Neural crest cell (in vitro differentiated cells): ENCODE data around the gene CCDC27. TPM values are rescaled to one million over a fixed set of nuclear protein-coding genes. Genes with fewer than 3 reads are reported as not detected.
"Not testable (repeated sequence)": the region's sequence is repeated elsewhere in the genome, so short reads cannot be mapped to it uniquely, and the experiment has no call there.

Experiments
- DNase-seq: peaks from one replicate; pipeline ENCODE4 v3.0.0; 2021; ENCODE audit warnings: low read depth, mixed read lengths, low spot score
- H3K27ac Mint-ChIP-seq: one replicate; pipeline ENCODE4 v1.8.0; 2021; ENCODE audit warnings: mild to moderate bottlenecking, mixed read lengths; ENCODE audit not compliant: unreplicated experiment
- H3K27me3 Mint-ChIP-seq: 2 replicates; pipeline ENCODE4 v1.8.0; 2021; ENCODE audit warnings: low read depth, mild to moderate bottlenecking, mixed read lengths
- H3K36me3 Mint-ChIP-seq: 2 replicates; pipeline ENCODE4 v1.8.0; 2021; ENCODE audit warnings: low read depth, mild to moderate bottlenecking, mixed read lengths
- H3K4me1 Mint-ChIP-seq: 2 replicates; pipeline ENCODE4 v1.8.0; 2021; ENCODE audit warnings: mixed read lengths
- H3K4me3 Mint-ChIP-seq: one replicate; pipeline ENCODE4 v1.8.0; 2021; ENCODE audit warnings: mild to moderate bottlenecking, mixed read lengths
- H3K9me3 Mint-ChIP-seq: 2 replicates; pipeline ENCODE4 v1.8.0; 2021; ENCODE audit warnings: mixed read lengths
- total RNA-seq: library from RNA; stranded (reverse); gene quantifications from 2 replicates; pipeline ENCODE4 v1.2.1, GENCODE V29; 2021
- TF ChIP-seq, protein P1 (sequence below): fragments of 200-600 bp; sonication (generic); conservative IDR thresholded peaks from 2 replicates; pipeline ENCODE4 v1.5.0; 2021; ENCODE audit warnings: antibody characterized with exemption, mild to moderate bottlenecking

The CCDC27 gene
- total RNA-seq, 1 donor from 2014 or later: not detected

DNA sequence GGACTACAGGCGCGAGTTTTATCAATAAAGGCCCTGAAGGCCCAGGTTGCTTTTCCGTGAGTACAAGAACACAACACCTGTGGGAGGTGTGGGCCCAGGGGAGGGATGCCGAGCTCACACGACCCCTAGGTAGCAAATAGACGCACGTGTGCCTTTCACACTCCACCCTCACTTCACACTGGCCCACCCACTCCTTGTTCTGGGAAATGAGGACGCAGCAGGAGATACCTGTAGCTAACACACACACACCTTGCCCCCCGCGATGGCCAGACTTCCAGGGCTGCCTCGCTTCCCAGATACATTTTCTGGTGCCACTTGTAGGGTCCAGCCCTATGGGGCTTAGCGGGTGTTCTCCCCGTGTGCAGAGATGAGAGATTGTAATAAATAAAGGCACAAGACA, 4.3 kb upstream of the CCDC27 start:
- TF ChIP-seq, protein P1, sequence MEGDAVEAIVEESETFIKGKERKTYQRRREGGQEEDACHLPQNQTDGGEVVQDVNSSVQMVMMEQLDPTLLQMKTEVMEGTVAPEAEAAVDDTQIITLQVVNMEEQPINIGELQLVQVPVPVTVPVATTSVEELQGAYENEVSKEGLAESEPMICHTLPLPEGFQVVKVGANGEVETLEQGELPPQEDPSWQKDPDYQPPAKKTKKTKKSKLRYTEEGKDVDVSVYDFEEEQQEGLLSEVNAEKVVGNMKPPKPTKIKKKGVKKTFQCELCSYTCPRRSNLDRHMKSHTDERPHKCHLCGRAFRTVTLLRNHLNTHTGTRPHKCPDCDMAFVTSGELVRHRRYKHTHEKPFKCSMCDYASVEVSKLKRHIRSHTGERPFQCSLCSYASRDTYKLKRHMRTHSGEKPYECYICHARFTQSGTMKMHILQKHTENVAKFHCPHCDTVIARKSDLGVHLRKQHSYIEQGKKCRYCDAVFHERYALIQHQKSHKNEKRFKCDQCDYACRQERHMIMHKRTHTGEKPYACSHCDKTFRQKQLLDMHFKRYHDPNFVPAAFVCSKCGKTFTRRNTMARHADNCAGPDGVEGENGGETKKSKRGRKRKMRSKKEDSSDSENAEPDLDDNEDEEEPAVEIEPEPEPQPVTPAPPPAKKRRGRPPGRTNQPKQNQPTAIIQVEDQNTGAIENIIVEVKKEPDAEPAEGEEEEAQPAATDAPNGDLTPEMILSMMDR: no peak
- Mint-ChIP-seq H3K4me1 (peaks cover 21% of the 10 kb centered on the region), H3K27ac (no peak overlapping the region)

DNA sequence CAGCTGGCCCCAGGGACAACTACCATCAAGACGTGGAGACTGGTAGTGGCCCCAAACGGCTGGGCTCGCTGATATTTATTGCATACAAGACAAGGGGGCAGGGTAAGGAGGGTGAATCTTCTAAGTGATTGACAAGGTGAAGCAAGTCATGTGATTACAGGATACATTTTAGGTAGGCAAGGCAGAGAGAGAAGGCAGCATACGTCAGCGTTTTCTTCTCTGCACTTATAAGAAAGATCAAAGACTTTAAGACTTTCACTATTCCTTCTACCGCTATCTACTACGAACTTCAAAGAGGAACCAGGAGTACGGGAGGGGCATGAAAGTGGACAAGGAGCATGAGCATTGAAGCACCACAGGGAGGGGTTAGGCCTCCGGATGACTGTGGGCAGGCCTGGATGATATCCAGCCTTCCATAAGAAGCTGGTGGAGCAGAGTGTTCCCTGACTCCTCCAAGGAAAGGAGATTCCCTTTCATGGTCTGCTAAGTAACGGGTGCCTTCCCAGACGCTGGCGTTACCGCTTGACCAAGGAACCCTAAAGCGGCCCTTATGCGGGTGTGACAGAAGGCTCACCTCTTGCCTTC, 3.8 kb upstream of the CCDC27 start:
- H3K36me3 Mint-ChIP-seq, H3K27ac Mint-ChIP-seq, DNase-seq, H3K9me3 Mint-ChIP-seq: not testable (repeated sequence)
- peaks cover 18% of the 10 kb centered on the region for H3K4me1 Mint-ChIP-seq
- peaks cover 31% of the 10 kb centered on the region for H3K27me3 Mint-ChIP-seq
- H3K4me3 Mint-ChIP-seq: peak overlapping the region; percentile 76

More for the DNA sequence above, 4.3 kb upstream of the CCDC27 start:
- Mint-ChIP-seq H3K27me3 (peaks cover 31% of the 10 kb centered on the region), H3K9me3 (no peaks in the 10 kb centered on the region), H3K4me3 (peak overlapping the region; percentile 76), H3K36me3 (no peaks in the 10 kb centered on the region)
- DNase-seq: no peak

DNA sequence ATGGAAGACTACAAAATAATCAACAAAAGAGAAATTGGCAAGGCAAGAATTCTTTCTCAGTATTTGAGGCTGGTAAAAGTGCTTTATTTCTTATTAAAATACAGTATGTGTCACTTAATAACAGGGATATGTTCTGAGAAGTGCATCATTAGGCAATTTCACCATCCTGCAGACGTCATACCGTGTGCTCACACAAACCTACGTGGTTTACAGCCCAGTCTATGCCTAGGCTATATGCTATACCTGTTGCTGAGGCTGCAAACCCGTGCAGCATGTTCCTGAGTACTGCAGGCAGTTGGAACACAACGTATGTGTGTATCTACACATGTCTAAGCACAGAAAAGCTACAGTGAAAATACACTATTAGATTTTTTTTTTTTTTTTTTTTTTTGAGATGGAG, 2.7 kb upstream of the CCDC27 start:
- TF ChIP-seq, protein P1: no peak
- DNase-seq: no peak
- H3K36me3 Mint-ChIP-seq: no peaks in the 10 kb centered on the region
- H3K27ac Mint-ChIP-seq: no peak overlapping the region
- no peaks in the 10 kb centered on the region for H3K9me3 Mint-ChIP-seq
- peaks cover 17% of the 10 kb centered on the region for H3K4me1 Mint-ChIP-seq
- peaks cover 31% of the 10 kb centered on the region for H3K27me3 Mint-ChIP-seq
- H3K4me3 Mint-ChIP-seq: no peak overlapping the region

DNA sequence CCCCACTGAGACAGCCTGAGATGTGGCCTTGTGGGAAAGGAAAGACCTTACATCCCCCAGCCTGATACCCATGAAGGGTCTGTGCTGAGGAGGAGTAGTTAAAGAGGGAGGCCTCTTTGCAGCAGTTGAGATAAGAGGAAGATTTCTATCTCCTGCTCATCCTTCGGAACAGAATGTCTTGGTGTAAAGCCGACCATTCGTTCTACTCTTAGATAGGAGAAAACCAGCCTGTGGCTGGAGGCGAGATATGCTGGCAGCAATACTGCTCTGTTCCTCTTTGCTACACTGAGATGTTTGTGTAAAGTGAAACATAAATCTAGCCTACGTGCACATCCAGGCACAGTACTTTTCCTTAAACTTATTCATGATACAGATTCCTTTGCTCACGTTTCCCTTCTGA, 1.5 kb upstream of the CCDC27 start:
- H3K4me1 Mint-ChIP-seq: peaks cover 9% of the 10 kb centered on the region
- H3K27me3 Mint-ChIP-seq: peaks cover 31% of the 10 kb centered on the region
- no peak overlapping the region for H3K4me3 Mint-ChIP-seq
- no peaks in the 10 kb centered on the region for H3K36me3 Mint-ChIP-seq
- no peak for DNase-seq
- no peak overlapping the region for H3K27ac Mint-ChIP-seq
- no peaks in the 10 kb centered on the region for H3K9me3 Mint-ChIP-seq
- TF ChIP-seq, protein P1: no peak

DNA sequence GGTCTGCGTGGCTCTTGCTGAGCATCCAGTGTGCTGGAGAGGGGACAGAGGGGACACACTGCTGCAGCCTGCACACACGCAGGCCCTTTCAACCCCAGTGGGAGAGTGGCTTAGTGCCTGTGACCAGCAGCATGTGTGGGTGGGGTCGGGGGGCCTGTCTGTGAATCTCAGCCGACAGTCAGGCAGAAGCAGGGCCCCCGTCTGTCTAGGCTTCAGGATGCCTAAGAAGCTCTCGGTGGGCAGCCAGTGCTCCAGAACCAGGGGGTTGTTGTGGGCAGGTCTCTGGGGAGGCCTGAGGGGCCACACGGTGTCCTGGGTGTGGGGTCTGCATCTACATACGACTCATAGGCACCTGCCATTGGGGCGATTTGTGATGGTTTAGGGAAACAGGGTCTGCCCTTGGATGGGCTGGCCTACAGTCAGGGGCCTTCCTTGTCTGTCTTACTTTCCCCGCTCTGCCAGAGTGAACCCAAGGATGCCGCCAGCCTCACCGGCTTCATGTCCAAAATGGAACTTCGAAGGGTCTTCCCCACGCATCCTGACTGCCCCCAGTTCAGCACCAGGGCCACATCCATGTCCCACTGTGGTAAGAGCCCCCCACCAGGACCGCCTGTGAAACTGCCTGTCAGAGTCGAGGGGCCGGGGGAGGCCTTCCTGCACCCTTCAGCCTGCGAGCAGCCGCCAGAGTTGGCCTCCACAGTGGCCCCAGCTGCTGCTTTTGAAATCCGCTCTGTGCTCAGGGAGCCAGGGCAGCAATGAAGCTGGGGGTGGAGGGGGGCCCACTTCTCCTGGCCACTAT, 1.6 kb downstream of the CCDC27 start:
- Mint-ChIP-seq H3K27me3 (peaks cover 29% of the 10 kb centered on the region), H3K9me3 (no peaks in the 10 kb centered on the region), H3K4me1 (no peaks in the 10 kb centered on the region), H3K36me3 (no peaks in the 10 kb centered on the region), H3K4me3 (no peak overlapping the region), H3K27ac (no peak overlapping the region)
- DNase-seq: no peak
- TF ChIP-seq, protein P1: no peak

DNA sequence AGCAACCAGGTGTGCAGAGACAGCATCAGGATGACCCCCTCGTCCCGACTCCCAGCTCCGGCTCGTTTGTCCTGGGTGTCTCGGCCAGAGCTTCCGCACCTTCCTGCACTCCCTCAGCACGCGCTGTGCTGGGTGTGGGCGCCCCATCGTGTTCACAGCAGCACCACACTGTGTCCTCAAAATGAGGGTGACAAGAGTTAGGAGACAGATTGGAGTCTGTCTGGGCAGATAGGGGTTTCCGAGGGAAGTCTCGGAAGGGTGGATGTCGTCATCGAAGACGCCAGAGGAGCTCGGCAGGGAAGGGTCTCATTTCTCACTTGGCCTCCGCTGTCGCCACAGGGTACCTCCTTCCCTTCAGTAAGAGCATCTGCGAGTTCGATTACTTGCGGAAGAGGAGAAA, 4.1 kb downstream of the CCDC27 start:
- H3K4me1 Mint-ChIP-seq: no peaks in the 10 kb centered on the region
- H3K4me3 Mint-ChIP-seq: no peak overlapping the region
- H3K27me3 Mint-ChIP-seq: peaks cover 27% of the 10 kb centered on the region
- TF ChIP-seq, protein P1: no peak
- no peaks in the 10 kb centered on the region for H3K36me3 Mint-ChIP-seq
- DNase-seq: no peak
- H3K27ac Mint-ChIP-seq: peak overlapping the region; percentile 81
- no peaks in the 10 kb centered on the region for H3K9me3 Mint-ChIP-seq
